ENCODE data around the gene PPID.

- TF ChIP-seq, protein P1, sequence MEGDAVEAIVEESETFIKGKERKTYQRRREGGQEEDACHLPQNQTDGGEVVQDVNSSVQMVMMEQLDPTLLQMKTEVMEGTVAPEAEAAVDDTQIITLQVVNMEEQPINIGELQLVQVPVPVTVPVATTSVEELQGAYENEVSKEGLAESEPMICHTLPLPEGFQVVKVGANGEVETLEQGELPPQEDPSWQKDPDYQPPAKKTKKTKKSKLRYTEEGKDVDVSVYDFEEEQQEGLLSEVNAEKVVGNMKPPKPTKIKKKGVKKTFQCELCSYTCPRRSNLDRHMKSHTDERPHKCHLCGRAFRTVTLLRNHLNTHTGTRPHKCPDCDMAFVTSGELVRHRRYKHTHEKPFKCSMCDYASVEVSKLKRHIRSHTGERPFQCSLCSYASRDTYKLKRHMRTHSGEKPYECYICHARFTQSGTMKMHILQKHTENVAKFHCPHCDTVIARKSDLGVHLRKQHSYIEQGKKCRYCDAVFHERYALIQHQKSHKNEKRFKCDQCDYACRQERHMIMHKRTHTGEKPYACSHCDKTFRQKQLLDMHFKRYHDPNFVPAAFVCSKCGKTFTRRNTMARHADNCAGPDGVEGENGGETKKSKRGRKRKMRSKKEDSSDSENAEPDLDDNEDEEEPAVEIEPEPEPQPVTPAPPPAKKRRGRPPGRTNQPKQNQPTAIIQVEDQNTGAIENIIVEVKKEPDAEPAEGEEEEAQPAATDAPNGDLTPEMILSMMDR (IDR thresholded peaks at IDR 0.05): no peak
- no peak for TF ChIP-seq EZH2 (IDR thresholded peaks at IDR 0.05; ENCODE audit: borderline replicate concordance, insufficient read depth, low read depth, low read length, poor library complexity, severe bottlenecking)
Measured at GRCh38 chr4:158763462-158763861, 40.3 kb upstream of the PPID start.

Data from B cell (primary cell).